DOHH2 (cell line): ENCODE data around the gene NOL4L.

Experiments used
- H3F3A ChIP-seq: fragments of 200-600 bp; sonication (generic), shearing (Covaris generic); 2 replicates; pipeline ENCODE4 v1.6.0; 2016; ENCODE audit warnings: antibody characterized with exemption, mild to moderate bottlenecking; ENCODE audit not compliant: control insufficient read depth, insufficient read depth
- H3K27ac ChIP-seq: fragments of 200-600 bp; sonication (generic); 2 replicates; pipeline ENCODE4 v1.5.1; 2014; ENCODE audit warnings: low read depth, mild to moderate bottlenecking, low read length, moderate library complexity
- H3K27me3 ChIP-seq: fragments of 200-600 bp; sonication (generic); 2 replicates; pipeline ENCODE4 v1.6.1; 2014; ENCODE audit warnings: mild to moderate bottlenecking, low read length, mixed read lengths; ENCODE audit not compliant: control insufficient read depth
- H3K36me3 ChIP-seq: fragments of 200-600 bp; sonication (generic); 2 replicates; pipeline ENCODE4 v1.6.1; 2014; ENCODE audit warnings: mild to moderate bottlenecking, low read length, moderate library complexity, mixed read lengths; ENCODE audit not compliant: control insufficient read depth
- H3K4me1 ChIP-seq: fragments of 200-600 bp; sonication (generic); 2 replicates; pipeline ENCODE4 v1.6.1; 2014; ENCODE audit warnings: mild to moderate bottlenecking, low read length, mixed read lengths; ENCODE audit not compliant: control insufficient read depth
- H3K4me2 ChIP-seq: fragments of 200-600 bp; sonication (generic); 2 replicates; pipeline ENCODE4 v1.6.0; 2014; ENCODE audit warnings: mild to moderate bottlenecking, low read length, moderate library complexity
- H3K4me3 ChIP-seq: fragments of 200-600 bp; sonication (generic); 2 replicates; pipeline ENCODE4 v1.5.1; 2014; ENCODE audit warnings: mild to moderate bottlenecking, low read length, mixed read lengths
- H3K79me2 ChIP-seq: fragments of 200-600 bp; sonication (generic); 2 replicates; pipeline ENCODE4 v1.6.1; 2014; ENCODE audit warnings: mild to moderate bottlenecking, low read length, mixed read lengths; ENCODE audit not compliant: control insufficient read depth
- H3K9me2 ChIP-seq: fragments of 200-600 bp; sonication (generic); replicated peaks from 2 replicates; pipeline ENCODE4 v1.6.1; 2014; ENCODE audit warnings: mild to moderate bottlenecking, low read length, mixed read lengths; ENCODE audit not compliant: control insufficient read depth
- H3K9me3 ChIP-seq: fragments of 200-600 bp; sonication (generic); 2 replicates; pipeline ENCODE4 v1.6.1; 2014; ENCODE audit warnings: antibody characterized with exemption, low read length, mixed read lengths; ENCODE audit not compliant: control insufficient read depth, insufficient read depth
- H4K20me1 ChIP-seq: fragments of 200-600 bp; sonication (generic); 2 replicates; pipeline ENCODE4 v1.6.0; 2014; ENCODE audit warnings: low read depth, mild to moderate bottlenecking, antibody characterized with exemption, low read length, moderate library complexity; ENCODE audit not compliant: control insufficient read depth, insufficient read depth
- CTCF ChIP-seq: fragments of 200-600 bp; sonication (generic); IDR thresholded peaks from one replicate; pipeline ENCODE4 v1.5.1; 2014; ENCODE audit warnings: antibody characterized with exemption, mild to moderate bottlenecking, low read depth, low read length; ENCODE audit not compliant: poor library complexity, severe bottlenecking
- EZH2phosphoT487 ChIP-seq: fragments of 200-600 bp; sonication (generic); IDR thresholded peaks from 2 replicates; pipeline ENCODE4 v1.6.1; 2017; ENCODE audit warnings: borderline replicate concordance, mild to moderate bottlenecking, antibody characterized with exemption, low read length, moderate library complexity, mixed read lengths

NOL4L gene

GRCh38 chr20:32559205-32559752 lies 25.9 kb downstream of the NOL4L start:
- H3K4me1 ChIP-seq: no peaks in the 10 kb centered on the region
- H4K20me1 ChIP-seq: peaks cover 4% of the 10 kb centered on the region; the same call in 1 of the 2 replicates
- no peak overlapping the region for H3K27ac ChIP-seq
- no peak overlapping the region for H3K4me3 ChIP-seq
- no peaks in the 10 kb centered on the region for H3K27me3 ChIP-seq
- no peaks in the 10 kb centered on the region for H3K9me3 ChIP-seq
- no peaks in the 10 kb centered on the region for H3K36me3 ChIP-seq
- no peaks in the 10 kb centered on the region for H3K79me2 ChIP-seq
- no peak overlapping the region for H3K4me2 ChIP-seq
- TF ChIP-seq EZH2phosphoT487: no peak
- TF ChIP-seq CTCF: no peak
- H3F3A ChIP-seq: no peaks in the 10 kb centered on the region
- no peaks in the 10 kb centered on the region for H3K9me2 ChIP-seq

- Histone ChIP-seq H3K79me2 (no peaks in the 10 kb centered on the region), H3K4me1 (no peaks in the 10 kb centered on the region), H3K27ac (no peak overlapping the region), H3K36me3 (no peaks in the 10 kb centered on the region), H3F3A (no peaks in the 10 kb centered on the region), H3K27me3 (no peaks in the 10 kb centered on the region), H3K9me2 (no peaks in the 10 kb centered on the region), H3K4me2 (no peak overlapping the region), H3K4me3 (no peak overlapping the region), H3K9me3 (no peaks in the 10 kb centered on the region), H4K20me1 (peaks cover 4% of the 10 kb centered on the region; the same call in 1 of the 2 replicates)
- no peak for TF ChIP-seq EZH2phosphoT487
- TF ChIP-seq CTCF: no peak
Measured at GRCh38 chr20:32558526-32558925, 26.6 kb downstream of the NOL4L start.

- Histone ChIP-seq H3K79me2 (no peaks in the 10 kb centered on the region), H3K4me2 (no peak overlapping the region), H3K4me1 (no peaks in the 10 kb centered on the region), H4K20me1 (peaks cover 4% of the 10 kb centered on the region; the same call in 1 of the 2 replicates), H3K9me3 (no peaks in the 10 kb centered on the region), H3F3A (no peaks in the 10 kb centered on the region), H3K27ac (no peak overlapping the region), H3K4me3 (no peak overlapping the region), H3K9me2 (no peaks in the 10 kb centered on the region), H3K36me3 (no peaks in the 10 kb centered on the region), H3K27me3 (no peaks in the 10 kb centered on the region)
- no peak for TF ChIP-seq CTCF
- TF ChIP-seq EZH2phosphoT487: no peak
Measured at GRCh38 chr20:32557319-32557718, 27.8 kb downstream of the NOL4L start.
